T-helper 2 cell treated with Interferon-gamma antibody and Interleukin-4, amounts not matched to agents 5 μg/mL and 100 μg/mL, for 36 hours (primary cell): ENCODE measurements around the gene SENP2.
A peak's percentile ranks its signal among the peaks of the same experiment; 100 is the strongest.
"Not testable (repeated sequence)": the region's sequence is repeated elsewhere in the genome, so short reads cannot be mapped to it uniquely, and the experiment has no call there.

ENCODE experiments used
- DNase-seq: peaks from one replicate; pipeline ENCODE4 v3.0.0; 2021; ENCODE audit warnings: low spot score
- H3K27ac Mint-ChIP-seq: one replicate; pipeline ENCODE4 v1.8.0; 2021; ENCODE audit warnings: mild to moderate bottlenecking, mixed read lengths
- H3K27me3 Mint-ChIP-seq: one replicate; pipeline ENCODE4 v1.8.0; 2021; ENCODE audit warnings: low read depth, mixed read lengths
- H3K36me3 Mint-ChIP-seq: one replicate; pipeline ENCODE4 v1.8.0; 2021; ENCODE audit warnings: low read depth, mixed read lengths
- H3K4me1 Mint-ChIP-seq: one replicate; pipeline ENCODE4 v1.8.0; 2021; ENCODE audit warnings: low read depth, mixed read lengths
- H3K4me3 Mint-ChIP-seq: one replicate; pipeline ENCODE4 v1.8.0; 2022; ENCODE audit warnings: mild to moderate bottlenecking, moderate library complexity, mixed read lengths
- H3K9me3 Mint-ChIP-seq: one replicate; pipeline ENCODE4 v1.8.0; 2021; ENCODE audit warnings: mixed read lengths

SENP2 gene

DNA sequence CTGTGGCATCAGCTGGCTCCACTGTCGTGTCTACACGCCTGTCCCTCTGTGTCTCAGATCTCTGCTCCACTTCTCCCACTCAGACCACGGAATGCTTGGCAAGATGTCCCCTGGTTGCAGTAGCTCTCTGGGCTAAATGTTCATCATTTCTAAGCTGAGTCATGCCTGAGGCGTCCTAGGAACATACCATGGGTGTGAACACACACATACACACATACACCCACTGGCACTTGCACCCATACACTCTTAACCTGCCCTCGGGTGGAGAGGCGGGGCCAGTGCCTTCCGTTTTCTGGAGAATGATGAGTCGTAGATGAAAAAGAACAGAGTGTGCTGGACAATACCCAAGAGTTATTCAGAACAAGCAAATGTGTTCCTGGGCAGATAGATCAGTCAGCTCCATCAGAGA, 72.4 kb downstream of the SENP2 start:
- peak; percentile 13 for DNase-seq
- Mint-ChIP-seq H3K36me3 (no peaks in the 10 kb centered on the region), H3K27me3 (peaks cover 9% of the 10 kb centered on the region), H3K9me3 (no peaks in the 10 kb centered on the region), H3K27ac (no peak overlapping the region), H3K4me1 (peaks cover 4% of the 10 kb centered on the region), H3K4me3 (no peak overlapping the region)

DNA sequence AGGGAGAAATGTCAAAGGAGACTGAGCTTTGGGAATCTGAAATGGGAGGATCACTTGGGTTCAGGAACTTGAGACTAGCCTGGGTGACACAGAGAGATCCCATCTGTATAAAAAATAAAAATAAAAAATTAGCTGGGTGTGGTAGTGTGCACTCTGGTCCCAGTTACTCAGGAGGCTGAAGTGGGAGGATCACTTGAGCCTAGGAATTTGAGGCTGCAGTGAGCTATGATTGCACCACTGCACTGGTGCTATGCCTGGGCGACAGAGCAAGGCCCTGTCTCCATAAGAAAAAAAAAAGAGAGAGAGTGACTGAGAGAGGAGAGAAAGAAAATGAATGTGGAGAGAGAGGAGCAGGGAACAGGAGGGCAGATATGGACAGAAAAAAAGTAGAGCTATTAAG, 72.8 kb downstream of the SENP2 start:
- Mint-ChIP-seq H3K27ac (peak overlapping the region; percentile 32), H3K27me3 (peaks cover 10% of the 10 kb centered on the region), H3K4me1 (peaks cover 4% of the 10 kb centered on the region), H3K4me3 (no peak overlapping the region), H3K36me3 (no peaks in the 10 kb centered on the region), H3K9me3 (no peaks in the 10 kb centered on the region)
- DNase-seq = no peak

DNA sequence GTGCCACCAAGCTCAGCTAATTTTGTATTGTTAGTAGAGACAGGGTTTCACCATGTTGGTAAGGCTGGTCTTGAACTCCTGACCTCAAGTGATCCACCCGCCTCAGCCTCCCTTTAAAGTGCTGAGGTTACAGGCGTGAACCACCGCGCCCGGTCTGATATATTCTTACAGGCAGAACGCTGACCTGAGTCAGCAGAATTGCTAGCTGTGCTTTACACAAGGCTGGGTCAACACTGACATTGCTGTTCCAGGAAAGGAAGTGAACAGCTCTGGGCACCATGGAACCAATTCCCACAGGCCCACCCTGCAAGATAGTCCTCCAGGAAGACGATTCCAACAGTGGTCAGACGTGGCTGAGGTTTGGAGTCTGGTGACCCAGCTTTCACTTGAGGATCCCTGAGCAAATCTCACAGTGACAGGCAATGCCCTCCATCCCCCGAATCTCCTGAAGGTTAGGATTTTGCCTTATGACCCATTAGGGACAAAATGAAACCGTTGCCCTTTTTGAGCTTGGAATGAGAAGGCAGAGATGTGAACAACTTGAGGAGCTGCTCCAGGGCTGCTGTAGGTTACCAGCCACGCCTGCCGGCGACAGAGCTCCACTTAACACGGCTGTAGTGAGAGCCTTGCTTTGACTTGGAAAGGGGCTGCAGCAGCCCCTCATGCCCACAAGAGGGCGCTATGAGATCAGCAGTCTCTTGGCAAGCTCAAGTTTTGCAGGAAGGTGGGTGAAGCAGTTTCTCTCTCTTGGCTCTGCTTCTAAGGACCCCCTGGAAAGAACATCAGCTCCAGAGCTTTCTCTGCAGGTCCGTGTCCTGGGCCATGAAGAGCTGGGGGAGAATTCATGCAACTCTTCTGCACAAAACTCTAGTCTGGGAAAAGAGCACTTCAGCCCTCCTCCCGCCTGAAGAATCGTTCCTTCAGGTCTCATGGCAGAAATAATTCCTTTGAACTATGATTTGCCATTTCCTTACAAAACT, 74.1 kb downstream of the SENP2 start:
- Mint-ChIP-seq H3K27ac (no peak overlapping the region), H3K4me3 (no peak overlapping the region), H3K36me3 (no peaks in the 10 kb centered on the region), H3K9me3 (no peaks in the 10 kb centered on the region), H3K4me1 (peaks cover 4% of the 10 kb centered on the region), H3K27me3 (peaks cover 19% of the 10 kb centered on the region)
- DNase-seq = peak; percentile 39

DNA sequence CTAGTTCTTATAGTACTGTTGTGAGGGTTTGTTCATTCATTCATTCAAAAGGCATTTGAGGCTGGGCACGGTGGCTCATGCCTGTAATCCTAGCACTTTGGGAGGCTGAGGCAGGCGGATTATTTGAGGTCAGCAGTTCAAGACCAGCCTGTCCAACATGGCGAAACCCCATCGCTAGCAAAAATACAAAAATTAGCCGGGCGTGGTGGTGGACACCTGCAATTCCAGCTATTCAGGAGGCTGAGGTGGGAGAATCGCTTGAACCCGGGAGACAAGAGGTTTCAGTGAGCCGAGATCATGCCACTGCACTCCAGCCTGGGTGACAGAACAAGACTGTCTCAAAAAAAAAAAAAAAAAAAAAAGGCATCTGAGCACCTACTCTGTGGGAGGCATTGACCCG, 75.2 kb downstream of the SENP2 start:
- not testable (repeated sequence) for H3K9me3 Mint-ChIP-seq, H3K4me3 Mint-ChIP-seq, H3K27ac Mint-ChIP-seq, H3K4me1 Mint-ChIP-seq, H3K36me3 Mint-ChIP-seq, DNase-seq
- peaks cover 19% of the 10 kb centered on the region for H3K27me3 Mint-ChIP-seq

DNA sequence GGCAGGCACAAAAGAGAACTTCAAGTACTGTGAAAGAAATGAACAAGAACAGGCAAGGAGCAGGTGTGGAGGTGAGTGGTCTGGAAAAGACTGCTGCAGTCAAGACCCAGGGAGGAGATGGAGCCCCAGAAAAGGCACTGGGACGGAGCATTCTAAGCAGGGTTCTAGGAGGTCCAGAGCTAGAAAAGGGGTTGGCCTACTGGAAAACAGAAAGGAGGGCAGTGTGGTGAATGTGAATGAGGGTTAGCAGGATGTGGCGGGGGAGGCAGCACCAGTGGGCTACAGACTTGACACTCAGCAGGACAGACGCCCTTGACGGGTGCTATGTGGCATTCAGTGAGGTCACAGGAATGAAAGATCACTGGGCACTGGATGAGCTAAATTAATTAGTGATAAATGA, 75.7 kb downstream of the SENP2 start:
- no peaks in the 10 kb centered on the region for H3K9me3 Mint-ChIP-seq
- DNase-seq = no peak
- peaks cover 20% of the 10 kb centered on the region for H3K27me3 Mint-ChIP-seq
- H3K36me3 Mint-ChIP-seq = no peaks in the 10 kb centered on the region
- H3K27ac Mint-ChIP-seq = no peak overlapping the region
- H3K4me1 Mint-ChIP-seq = peaks cover 4% of the 10 kb centered on the region
- no peak overlapping the region for H3K4me3 Mint-ChIP-seq

DNA sequence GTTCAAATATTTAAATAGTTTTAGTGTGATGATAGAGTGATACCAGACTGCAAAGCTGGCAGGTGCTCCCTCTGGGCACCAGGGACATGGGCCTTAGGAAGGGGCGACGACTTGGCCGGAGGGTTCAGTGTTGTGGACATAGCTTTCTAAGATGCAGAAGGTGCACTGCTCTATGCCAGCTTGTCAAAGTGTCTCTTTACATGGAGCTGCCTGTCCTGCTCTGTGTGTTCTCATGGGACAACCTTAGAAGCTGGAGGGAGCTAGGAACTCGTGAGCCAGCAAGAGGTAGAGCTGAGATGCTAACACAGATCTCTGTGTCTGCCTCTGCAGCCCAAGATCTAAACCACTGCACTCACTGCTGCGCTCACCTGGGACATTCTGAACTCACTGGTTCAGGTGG, 77.8 kb downstream of the SENP2 start:
- H3K36me3 Mint-ChIP-seq = no peaks in the 10 kb centered on the region
- H3K4me1 Mint-ChIP-seq = peaks cover 4% of the 10 kb centered on the region
- H3K4me3 Mint-ChIP-seq = no peak overlapping the region
- H3K27ac Mint-ChIP-seq = no peak overlapping the region
- no peak for DNase-seq
- peaks cover 30% of the 10 kb centered on the region for H3K27me3 Mint-ChIP-seq
- no peaks in the 10 kb centered on the region for H3K9me3 Mint-ChIP-seq

DNA sequence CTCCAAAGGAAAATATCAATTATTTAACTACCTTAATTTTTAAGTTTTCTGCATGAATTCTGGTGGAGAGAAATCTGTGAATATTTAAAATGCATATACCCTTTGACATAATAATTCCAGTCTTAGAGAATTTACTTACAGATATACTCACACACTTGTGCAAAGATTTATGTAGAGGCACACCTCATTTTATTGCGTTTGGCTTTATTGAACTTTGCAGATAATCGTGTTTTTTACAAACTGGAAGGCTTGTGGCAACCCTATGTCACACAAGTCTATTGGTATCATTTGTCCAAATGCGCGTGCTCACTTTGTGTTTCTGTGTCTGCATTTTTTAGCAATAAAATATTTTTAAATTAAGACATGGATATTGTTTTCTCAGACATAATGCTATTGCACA, 81.5 kb downstream of the SENP2 start:
- no peaks in the 10 kb centered on the region for H3K36me3 Mint-ChIP-seq
- no peak overlapping the region for H3K4me3 Mint-ChIP-seq
- peaks cover 27% of the 10 kb centered on the region for H3K27me3 Mint-ChIP-seq
- H3K4me1 Mint-ChIP-seq = no peaks in the 10 kb centered on the region
- H3K9me3 Mint-ChIP-seq = no peaks in the 10 kb centered on the region
- no peak for DNase-seq
- no peak overlapping the region for H3K27ac Mint-ChIP-seq

DNA sequence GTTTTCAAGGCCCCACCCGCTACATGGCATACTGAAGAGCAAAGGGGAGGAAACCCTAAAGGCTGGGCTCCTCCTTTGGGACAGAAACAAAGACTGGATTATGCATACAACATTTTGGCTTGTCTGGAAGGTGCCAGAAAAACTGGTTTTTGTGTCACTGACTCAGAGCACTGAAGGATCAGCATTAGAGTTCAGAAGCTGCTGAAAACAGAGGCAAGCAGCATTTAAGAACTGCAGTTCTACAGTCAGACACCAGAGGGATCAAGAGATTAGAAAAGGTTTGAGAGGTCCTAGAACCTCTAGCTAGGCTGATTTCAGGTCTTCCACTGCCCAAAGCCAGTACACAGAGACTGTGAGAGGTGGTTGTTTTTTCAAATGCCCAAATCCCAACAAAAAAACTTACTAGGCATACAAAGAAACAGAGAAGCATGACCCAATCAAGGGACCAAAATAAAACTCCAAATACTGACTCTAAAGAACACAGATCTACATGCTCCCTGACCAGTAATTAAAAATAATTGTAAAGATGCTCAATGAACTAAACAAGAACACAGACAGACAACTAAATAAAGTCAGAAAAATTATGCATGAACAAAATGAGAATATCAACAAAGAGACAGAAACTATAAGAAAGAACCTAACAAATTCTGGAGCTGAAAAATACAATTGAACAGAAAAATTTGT, 91.2 kb downstream of the SENP2 start:
- H3K36me3 Mint-ChIP-seq = no peaks in the 10 kb centered on the region
- no peaks in the 10 kb centered on the region for H3K9me3 Mint-ChIP-seq
- H3K4me1 Mint-ChIP-seq = no peaks in the 10 kb centered on the region
- no peak overlapping the region for H3K27ac Mint-ChIP-seq
- no peak for DNase-seq
- peaks cover 32% of the 10 kb centered on the region for H3K27me3 Mint-ChIP-seq
- H3K4me3 Mint-ChIP-seq = no peak overlapping the region

DNA sequence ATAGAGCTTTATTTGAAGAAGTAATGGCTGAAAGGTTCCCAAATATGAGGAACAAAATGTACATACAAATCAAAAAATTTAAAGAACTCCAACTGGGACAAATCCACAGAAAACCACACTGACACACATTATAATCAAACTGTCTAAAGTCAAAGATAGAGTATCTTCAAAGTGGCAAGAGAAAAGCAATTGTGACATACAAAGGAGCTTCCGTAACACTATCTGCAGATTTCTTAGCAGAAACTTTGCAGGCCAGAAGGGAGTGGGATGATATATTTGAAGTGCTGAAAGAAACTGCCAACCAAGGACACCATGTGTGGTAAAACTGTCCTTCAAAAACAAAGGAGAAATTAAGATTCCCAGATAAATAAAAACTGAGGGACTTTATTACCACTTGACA, 91.9 kb downstream of the SENP2 start:
- H3K4me3 Mint-ChIP-seq = no peak overlapping the region
- no peak for DNase-seq
- no peaks in the 10 kb centered on the region for H3K4me1 Mint-ChIP-seq
- H3K36me3 Mint-ChIP-seq = no peaks in the 10 kb centered on the region
- H3K27ac Mint-ChIP-seq = no peak overlapping the region
- peaks cover 34% of the 10 kb centered on the region for H3K27me3 Mint-ChIP-seq
- no peaks in the 10 kb centered on the region for H3K9me3 Mint-ChIP-seq

DNA sequence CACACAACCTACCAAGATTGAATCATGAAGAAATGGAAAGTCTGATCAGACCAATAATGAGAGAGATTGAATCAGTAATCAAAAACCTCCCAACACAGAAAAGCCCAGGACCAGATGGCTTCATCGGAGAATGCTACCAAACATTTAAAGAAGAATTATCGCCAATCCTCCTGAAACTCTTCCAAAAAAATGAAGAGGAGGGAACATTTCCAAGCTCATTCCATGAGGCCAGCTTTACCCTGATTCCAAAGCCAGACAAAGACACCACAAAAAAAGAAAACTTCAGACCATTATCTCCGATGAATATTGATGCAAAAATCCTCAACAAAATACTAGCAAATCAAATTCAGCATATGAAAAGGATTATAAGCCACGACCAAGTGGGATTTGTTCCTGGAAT, 94.1 kb downstream of the SENP2 start:
- Mint-ChIP-seq H3K4me1 (no peaks in the 10 kb centered on the region), H3K9me3 (no peaks in the 10 kb centered on the region), H3K36me3 (no peaks in the 10 kb centered on the region), H3K4me3 (no peak overlapping the region), H3K27ac (no peak overlapping the region), H3K27me3 (peaks cover 29% of the 10 kb centered on the region)
- no peak for DNase-seq
